ENCODE results near the gene ASRGL1.

- no peak for TF ChIP-seq CTCF (IDR thresholded peaks at IDR 0.05)
- no peak for TF ChIP-seq POLR2A (IDR thresholded peaks at IDR 0.05)
Measured at GRCh38 chr11:62421996-62422395, 84.7 kb downstream of the ASRGL1 start.

All from transverse colon (tissue), 3 donors.